ENCODE measurements around the gene USP48. TPM values are rescaled to one million over a fixed set of nuclear protein-coding genes. Genes with fewer than 3 reads are reported as not detected.

The USP48 gene
- total RNA-seq, 1 experiment from 2014 or later = 84.8 TPM

DNA sequence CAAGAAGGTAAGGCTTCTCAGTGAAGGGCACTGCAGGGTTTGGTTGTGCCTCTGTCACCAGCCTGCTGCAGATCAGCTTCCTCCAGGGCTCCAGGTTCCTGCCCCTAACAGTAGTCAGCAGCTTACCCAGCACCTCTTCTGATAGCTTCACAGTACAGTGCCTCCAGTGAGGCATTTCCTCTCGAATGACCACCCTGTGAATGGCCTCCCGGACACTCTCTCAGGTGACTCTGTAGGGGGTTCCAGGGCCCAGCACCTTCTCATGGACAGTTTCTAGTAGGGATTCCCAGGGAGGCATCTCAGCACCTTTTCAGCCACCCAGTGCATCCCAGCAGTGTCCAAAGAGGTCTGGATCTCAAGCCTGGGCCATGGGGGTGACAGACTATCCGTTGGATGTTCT lies 28.4 kb downstream of the USP48 start:
- peaks cover 6% of the 10 kb centered on the region for H3K79me1 ChIP-seq (ENCODE audit: insufficient read depth, low read depth, low read length, poor library complexity, severe bottlenecking)
- H2AFZ ChIP-seq (ENCODE audit: low read length) = no peak overlapping the region
- H2BK12ac ChIP-seq (ENCODE audit: insufficient read length, low read depth, low read length) = no peak overlapping the region
- no peak overlapping the region for H2BK15ac ChIP-seq (ENCODE audit: low read depth, low read length)
- no peak overlapping the region for H3K4me3 Mint-ChIP-seq
- H3K23me2 ChIP-seq (ENCODE audit: insufficient read length, low read depth, low read length, poor library complexity, severe bottlenecking) = no peaks in the 10 kb centered on the region
- peaks cover 14 to 59% (median 52%) of the 10 kb centered on the region in 3 experiments; a peak in 6 of 7 replicates for H3K36me3 Mint-ChIP-seq (ENCODE audit: insufficient read depth in 1 of 3, low read depth in 3 of 3)
- no peak overlapping the region for H2BK5ac ChIP-seq (ENCODE audit: insufficient read length, low read length)
- no peak overlapping the region for H4K91ac ChIP-seq (ENCODE audit: insufficient read length, low read depth, low read length)
- no peak overlapping the region for H3K27ac Mint-ChIP-seq
- H3T11ph ChIP-seq (ENCODE audit: low read length) = no peak overlapping the region
- H3K4me1 Mint-ChIP-seq = no peaks in the 10 kb centered on the region
- no peak overlapping the region for H3K9ac ChIP-seq (ENCODE audit: extremely low read depth, insufficient read length, low read length)
- H3K79me2 ChIP-seq (ENCODE audit: insufficient read depth, low read length) = peaks cover 4% of the 10 kb centered on the region; the same call in 1 of the 2 replicates
- no CpG with 5 or more reads among the region's 3 CpGs for WGBS (ENCODE audit: extremely low coverage, insufficient read length, low lambda C conversion rate)
- H3K9me3 Mint-ChIP-seq = no peaks in the 10 kb centered on the region
- no peak overlapping the region for H2AK5ac ChIP-seq (ENCODE audit: insufficient read length, low read length)
- no peaks in the 10 kb centered on the region for H3K9me3 ChIP-seq (ENCODE audit: control insufficient read depth, low read depth, low read length)
- no peaks in the 10 kb centered on the region for H4K20me1 ChIP-seq (ENCODE audit: control insufficient read depth, insufficient read depth, insufficient read length)
- no peak overlapping the region for H3K56ac ChIP-seq (ENCODE audit: insufficient read length, low read depth, low read length)
- H2BK20ac ChIP-seq (ENCODE audit: low read depth, low read length, poor library complexity, severe bottlenecking) = no peak overlapping the region
- H3K4ac ChIP-seq (ENCODE audit: low read depth, low read length) = no peak overlapping the region
- H3K4me2 ChIP-seq (ENCODE audit: insufficient read depth, insufficient read length, low read length) = no peak overlapping the region
- TF ChIP-seq, protein P1, sequence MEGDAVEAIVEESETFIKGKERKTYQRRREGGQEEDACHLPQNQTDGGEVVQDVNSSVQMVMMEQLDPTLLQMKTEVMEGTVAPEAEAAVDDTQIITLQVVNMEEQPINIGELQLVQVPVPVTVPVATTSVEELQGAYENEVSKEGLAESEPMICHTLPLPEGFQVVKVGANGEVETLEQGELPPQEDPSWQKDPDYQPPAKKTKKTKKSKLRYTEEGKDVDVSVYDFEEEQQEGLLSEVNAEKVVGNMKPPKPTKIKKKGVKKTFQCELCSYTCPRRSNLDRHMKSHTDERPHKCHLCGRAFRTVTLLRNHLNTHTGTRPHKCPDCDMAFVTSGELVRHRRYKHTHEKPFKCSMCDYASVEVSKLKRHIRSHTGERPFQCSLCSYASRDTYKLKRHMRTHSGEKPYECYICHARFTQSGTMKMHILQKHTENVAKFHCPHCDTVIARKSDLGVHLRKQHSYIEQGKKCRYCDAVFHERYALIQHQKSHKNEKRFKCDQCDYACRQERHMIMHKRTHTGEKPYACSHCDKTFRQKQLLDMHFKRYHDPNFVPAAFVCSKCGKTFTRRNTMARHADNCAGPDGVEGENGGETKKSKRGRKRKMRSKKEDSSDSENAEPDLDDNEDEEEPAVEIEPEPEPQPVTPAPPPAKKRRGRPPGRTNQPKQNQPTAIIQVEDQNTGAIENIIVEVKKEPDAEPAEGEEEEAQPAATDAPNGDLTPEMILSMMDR (conservative IDR thresholded peaks at IDR 0.05) = no peak
- H3K27me3 Mint-ChIP-seq (ENCODE audit: low read depth) = no peaks in the 10 kb centered on the region
- H4K5ac ChIP-seq (ENCODE audit: insufficient read length, low read depth, low read length) = no peak overlapping the region
- no peak for DNase-seq
- H3K18ac ChIP-seq (ENCODE audit: insufficient read length, low read depth, low read length) = no peak overlapping the region
- no peak overlapping the region for H4K8ac ChIP-seq (replicated peaks; ENCODE audit: insufficient read length, low read depth, low read length)
- no peaks in the 10 kb centered on the region for H3K27me3 ChIP-seq (ENCODE audit: insufficient read depth, low read length)
- H3K23ac ChIP-seq (ENCODE audit: insufficient read length, low read depth, low read length) = no peak overlapping the region
- no peaks in the 10 kb centered on the region for H3K4me1 ChIP-seq (ENCODE audit: insufficient read depth, low read length)
- no peak overlapping the region for H3K14ac ChIP-seq (ENCODE audit: insufficient read depth, low read length)
- no peak overlapping the region for H3K27ac ChIP-seq (ENCODE audit: insufficient read length, low read depth, low read length)
- H2BK120ac ChIP-seq (ENCODE audit: low read depth, low read length, poor library complexity, severe bottlenecking) = no peak overlapping the region
